Measurements from ENCODE around the gene ADRA2C.

ADRA2C gene

DNA sequence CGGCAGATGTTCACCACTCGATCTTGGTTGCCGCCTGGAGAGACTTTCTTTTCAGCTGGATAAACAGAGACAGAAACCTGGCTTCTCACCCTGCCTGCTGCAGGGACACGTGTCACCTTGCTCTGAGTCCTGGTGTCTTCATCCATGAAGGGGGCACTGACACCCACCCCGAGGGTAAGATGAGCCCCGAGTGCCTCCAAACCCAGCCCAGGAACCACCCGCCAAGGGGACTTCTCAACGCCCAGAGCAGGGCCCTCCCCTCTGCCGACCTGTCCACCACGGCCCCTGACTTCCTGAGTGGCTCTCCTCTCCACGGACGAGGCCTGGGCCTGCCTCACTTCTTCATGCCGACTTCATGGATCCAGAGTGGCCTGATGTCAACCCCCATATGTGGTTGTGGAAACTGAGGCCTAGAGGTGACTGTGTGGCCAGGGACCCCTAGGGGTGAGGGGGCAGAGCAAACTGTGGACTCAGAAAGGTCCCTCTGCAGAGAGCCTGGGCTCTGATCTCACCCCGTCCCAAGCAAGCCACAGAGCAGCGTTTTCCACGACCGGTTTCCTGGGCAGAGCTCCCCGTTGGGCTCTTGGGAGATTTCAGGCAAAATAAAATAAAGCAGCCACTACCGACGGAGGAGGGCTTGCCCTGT lies 5.1 kb downstream of the ADRA2C start:
- TF ChIP-seq TAF1 (IDR thresholded peaks at IDR 0.05; ENCODE audit: borderline replicate concordance, insufficient read depth, low read length) (no peak), POLR2AphosphoS5 (IDR thresholded peaks at IDR 0.05; ENCODE audit: low read depth, low read length) (no peak), FOXP2 (optimal IDR thresholded peaks at IDR 0.05; ENCODE audit: borderline replicate concordance, extremely low read depth, extremely low read length, insufficient read depth) (no peak), SIN3A (IDR thresholded peaks at IDR 0.05; ENCODE audit: borderline replicate concordance, insufficient read depth, low read length) (no peak)
- TF ChIP-seq, protein P1, sequence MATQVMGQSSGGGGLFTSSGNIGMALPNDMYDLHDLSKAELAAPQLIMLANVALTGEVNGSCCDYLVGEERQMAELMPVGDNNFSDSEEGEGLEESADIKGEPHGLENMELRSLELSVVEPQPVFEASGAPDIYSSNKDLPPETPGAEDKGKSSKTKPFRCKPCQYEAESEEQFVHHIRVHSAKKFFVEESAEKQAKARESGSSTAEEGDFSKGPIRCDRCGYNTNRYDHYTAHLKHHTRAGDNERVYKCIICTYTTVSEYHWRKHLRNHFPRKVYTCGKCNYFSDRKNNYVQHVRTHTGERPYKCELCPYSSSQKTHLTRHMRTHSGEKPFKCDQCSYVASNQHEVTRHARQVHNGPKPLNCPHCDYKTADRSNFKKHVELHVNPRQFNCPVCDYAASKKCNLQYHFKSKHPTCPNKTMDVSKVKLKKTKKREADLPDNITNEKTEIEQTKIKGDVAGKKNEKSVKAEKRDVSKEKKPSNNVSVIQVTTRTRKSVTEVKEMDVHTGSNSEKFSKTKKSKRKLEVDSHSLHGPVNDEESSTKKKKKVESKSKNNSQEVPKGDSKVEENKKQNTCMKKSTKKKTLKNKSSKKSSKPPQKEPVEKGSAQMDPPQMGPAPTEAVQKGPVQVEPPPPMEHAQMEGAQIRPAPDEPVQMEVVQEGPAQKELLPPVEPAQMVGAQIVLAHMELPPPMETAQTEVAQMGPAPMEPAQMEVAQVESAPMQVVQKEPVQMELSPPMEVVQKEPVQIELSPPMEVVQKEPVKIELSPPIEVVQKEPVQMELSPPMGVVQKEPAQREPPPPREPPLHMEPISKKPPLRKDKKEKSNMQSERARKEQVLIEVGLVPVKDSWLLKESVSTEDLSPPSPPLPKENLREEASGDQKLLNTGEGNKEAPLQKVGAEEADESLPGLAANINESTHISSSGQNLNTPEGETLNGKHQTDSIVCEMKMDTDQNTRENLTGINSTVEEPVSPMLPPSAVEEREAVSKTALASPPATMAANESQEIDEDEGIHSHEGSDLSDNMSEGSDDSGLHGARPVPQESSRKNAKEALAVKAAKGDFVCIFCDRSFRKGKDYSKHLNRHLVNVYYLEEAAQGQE (IDR thresholded peaks at IDR 0.05; ENCODE audit: insufficient read depth in 1 of 2, low read depth in 2 of 2, low read length in 2 of 2): no peak

DNA sequence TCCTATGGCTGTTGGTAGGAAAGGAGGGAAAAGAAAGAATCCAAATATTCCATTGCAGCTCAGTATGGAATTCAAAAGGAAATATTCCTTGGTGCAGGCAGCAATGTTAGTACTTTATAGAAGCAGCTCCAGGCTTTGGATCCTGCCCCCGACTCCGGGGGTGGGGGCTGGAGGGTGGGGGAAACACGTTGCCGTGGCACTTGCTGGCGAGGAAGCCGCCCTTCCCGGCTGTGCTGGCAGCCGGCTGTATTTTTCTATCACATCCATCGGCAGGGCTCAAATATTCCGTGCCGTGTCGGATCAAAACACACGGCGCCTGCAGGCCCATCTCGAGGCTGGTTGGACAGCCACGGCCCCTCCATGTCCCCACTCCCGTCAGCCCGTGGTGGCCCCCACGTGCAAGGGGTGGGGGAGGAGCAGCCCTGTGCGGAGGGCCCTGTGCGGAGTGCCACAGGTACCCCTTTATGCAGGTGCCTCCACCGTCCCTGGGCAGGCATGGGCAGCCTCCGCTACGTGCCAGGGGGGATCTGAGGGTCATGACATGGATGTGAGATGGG lies 5.8 kb downstream of the ADRA2C start:
- no peak for TF ChIP-seq POLR2AphosphoS5 (IDR thresholded peaks at IDR 0.05; ENCODE audit: low read depth, low read length)
- no peak for TF ChIP-seq SIN3A (IDR thresholded peaks at IDR 0.05; ENCODE audit: borderline replicate concordance, insufficient read depth, low read length)
- TF ChIP-seq FOXP2 (optimal IDR thresholded peaks at IDR 0.05; ENCODE audit: borderline replicate concordance, extremely low read depth, extremely low read length, insufficient read depth): no peak
- TF ChIP-seq, protein P1 (IDR thresholded peaks at IDR 0.05; ENCODE audit: insufficient read depth in 1 of 2, low read depth in 2 of 2, low read length in 2 of 2): no peak
- no peak for TF ChIP-seq TAF1 (IDR thresholded peaks at IDR 0.05; ENCODE audit: borderline replicate concordance, insufficient read depth, low read length)

DNA sequence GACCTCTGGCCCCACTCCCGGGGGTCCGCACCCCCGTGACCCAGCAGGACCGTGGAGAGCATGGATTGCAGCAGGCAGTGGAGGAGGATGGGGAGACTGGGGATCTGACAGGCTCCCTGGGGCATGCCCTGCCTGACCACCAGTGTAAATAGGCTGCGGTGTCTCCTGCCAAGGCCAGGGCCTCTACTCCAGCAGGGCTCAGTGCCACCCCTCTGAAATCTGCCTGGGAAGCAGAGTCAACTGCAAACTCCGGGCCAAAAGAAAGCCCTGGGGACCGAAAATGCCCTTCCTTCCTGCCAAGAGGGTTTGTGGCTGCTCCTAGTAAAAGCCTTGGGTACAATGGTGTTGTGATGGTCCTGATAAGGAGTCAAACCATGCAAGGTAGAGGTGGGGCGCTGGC lies 6.4 kb downstream of the ADRA2C start:
- TF ChIP-seq SIN3A (IDR thresholded peaks at IDR 0.05; ENCODE audit: borderline replicate concordance, insufficient read depth, low read length): no peak
- no peak for TF ChIP-seq POLR2AphosphoS5 (IDR thresholded peaks at IDR 0.05; ENCODE audit: low read depth, low read length)
- TF ChIP-seq TAF1 (IDR thresholded peaks at IDR 0.05; ENCODE audit: borderline replicate concordance, insufficient read depth, low read length): no peak
- TF ChIP-seq, protein P1 (IDR thresholded peaks at IDR 0.05; ENCODE audit: insufficient read depth in 1 of 2, low read depth in 2 of 2, low read length in 2 of 2): no peak
- no peak for TF ChIP-seq FOXP2 (optimal IDR thresholded peaks at IDR 0.05; ENCODE audit: borderline replicate concordance, extremely low read depth, extremely low read length, insufficient read depth)

DNA sequence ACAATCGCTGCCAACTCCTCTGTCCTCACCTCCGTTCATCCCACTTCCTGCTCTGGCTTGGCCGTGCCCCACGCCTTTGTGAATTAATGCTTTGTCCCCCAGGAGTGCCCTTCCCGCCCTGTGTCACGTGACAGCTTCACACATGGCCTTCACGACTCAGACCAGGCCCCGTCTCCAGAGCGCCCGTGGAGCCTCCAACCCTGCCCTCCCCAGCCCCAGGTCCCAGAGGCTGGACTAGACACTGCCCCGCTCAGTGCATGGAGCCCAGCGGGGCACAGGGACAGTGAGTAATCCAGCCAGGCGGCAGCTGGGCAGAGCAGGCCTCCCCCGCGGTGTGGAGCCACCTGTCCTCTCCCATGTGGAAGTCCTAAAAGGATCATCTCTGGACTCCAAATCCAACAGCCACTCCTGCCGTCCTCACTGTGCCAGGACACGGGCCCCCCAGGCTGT lies 7.4 kb downstream of the ADRA2C start:
- TF ChIP-seq POLR2AphosphoS5 (IDR thresholded peaks at IDR 0.05; ENCODE audit: low read depth, low read length) (no peak), SIN3A (IDR thresholded peaks at IDR 0.05; ENCODE audit: borderline replicate concordance, insufficient read depth, low read length) (no peak), FOXP2 (optimal IDR thresholded peaks at IDR 0.05; ENCODE audit: borderline replicate concordance, extremely low read depth, extremely low read length, insufficient read depth) (no peak), TAF1 (IDR thresholded peaks at IDR 0.05; ENCODE audit: borderline replicate concordance, insufficient read depth, low read length) (no peak)
- TF ChIP-seq, protein P1 (IDR thresholded peaks at IDR 0.05; ENCODE audit: insufficient read depth in 1 of 2, low read depth in 2 of 2, low read length in 2 of 2): no peak
